PC-3 (cell line): Measurements from ENCODE around the gene DENND4B.

Experiments
- CTCF ChIP-seq: fragments of 300-600 bp; sonication (generic); conservative IDR thresholded peaks from 2 replicates; pipeline ENCODE4 v1.5.1; 2017; ENCODE audit warnings: antibody characterized with exemption, low read depth, mild to moderate bottlenecking, low read length
- EZH2 ChIP-seq: fragments of 300-600 bp; sonication (generic); IDR thresholded peaks from one replicate; pipeline ENCODE4 v1.6.1; 2017; ENCODE audit warnings: antibody characterized with exemption, mild to moderate bottlenecking, low read length; ENCODE audit not compliant: unreplicated experiment
- EZH2phosphoT487 ChIP-seq: fragments of 300-600 bp; sonication (generic); IDR thresholded peaks from 2 replicates; pipeline ENCODE4 v1.6.1; 2018; ENCODE audit warnings: mild to moderate bottlenecking, antibody characterized with exemption, low read length, borderline replicate concordance

- TF ChIP-seq CTCF (no peak), EZH2 (no peak), EZH2phosphoT487 (no peak)
Measured at GRCh38 chr1:153928791-153929341, 17.7 kb downstream of the DENND4B start.
